NCI-H1092 treated with DMSO at 0.1 percent for 48 hours (cell line): ENCODE data around the gene BCKDHA.
"Not testable (repeated sequence)": the region's sequence is repeated elsewhere in the genome, so short reads cannot be mapped to it uniquely, and the experiment has no call there.

Source experiments
- DNase-seq: peaks from one replicate; lab custom pipeline; 2025; lab: John Stamatoyannopoulos, UW

The BCKDHA gene

GRCh38 chr19:41366089-41366488 is 31.5 kb upstream of the BCKDHA start:
- no peak for DNase-seq

- DNase-seq = no peak
Measured at GRCh38 chr19:41367848-41368301, 29.7 kb upstream of the BCKDHA start.

GRCh38 chr19:41369769-41370168 is 27.8 kb upstream of the BCKDHA start:
- DNase-seq = no peak

- DNase-seq = not testable (repeated sequence)
Measured at GRCh38 chr19:41371119-41371518, 26.5 kb upstream of the BCKDHA start.

GRCh38 chr19:41371541-41371940 is 26.1 kb upstream of the BCKDHA start:
- DNase-seq = no peak

- DNase-seq = no peak
Measured at GRCh38 chr19:41372501-41372900, 25.1 kb upstream of the BCKDHA start.

- peak; percentile 89 for DNase-seq
Measured at GRCh38 chr19:41373993-41374392, 23.6 kb upstream of the BCKDHA start.

GRCh38 chr19:41376241-41376997 is 21.2 kb upstream of the BCKDHA start, which contains the start of gene TMEM91:
TMEM91 (plus strand) TSS chr19:41376533; CDS start chr19:41378310, 1,777 bp downstream.
- DNase-seq = no peak

GRCh38 chr19:41376998-41377365 is 20.6 kb upstream of the BCKDHA start:
- DNase-seq = no peak

- no peak for DNase-seq
Measured at GRCh38 chr19:41377977-41378709, 19.5 kb upstream of the BCKDHA start.

GRCh38 chr19:41381536-41381935 is 16.1 kb upstream of the BCKDHA start:
- not testable (repeated sequence) for DNase-seq

GRCh38 chr19:41384351-41384750 is 13.3 kb upstream of the BCKDHA start:
- no peak for DNase-seq

GRCh38 chr19:41386442-41386841 is 11.2 kb upstream of the BCKDHA start:
- DNase-seq = no peak

- DNase-seq = no peak
Measured at GRCh38 chr19:41391618-41392017, 6.0 kb upstream of the BCKDHA start.

- DNase-seq = no peak
Measured at GRCh38 chr19:41392775-41393174, 4.8 kb upstream of the BCKDHA start.

GRCh38 chr19:41395355-41395754 is 2.3 kb upstream of the BCKDHA start:
- DNase-seq = no peak

GRCh38 chr19:41398050-41398418 is 416 bp downstream of the BCKDHA start:
- no peak for DNase-seq

- DNase-seq = no peak
Measured at GRCh38 chr19:41398598-41398997, 980 bp downstream of the BCKDHA start.

- no peak for DNase-seq
Measured at GRCh38 chr19:41399091-41399490, 1.5 kb downstream of the BCKDHA start.

- no peak for DNase-seq
Measured at GRCh38 chr19:41399525-41399924, 1.9 kb downstream of the BCKDHA start.

- no peak for DNase-seq
Measured at GRCh38 chr19:41401483-41401882, 3.9 kb downstream of the BCKDHA start.

GRCh38 chr19:41402010-41402409 is 4.4 kb downstream of the BCKDHA start:
- DNase-seq = no peak

GRCh38 chr19:41403181-41403970 is 5.8 kb downstream of the BCKDHA start:
- no peak for DNase-seq
